Breast epithelium (tissue), 4 donors: ENCODE data around the gene ROCK2. TPM values are rescaled to one million over a fixed set of nuclear protein-coding genes. Genes with fewer than 3 reads are reported as not detected.

Experiments used
- DNase-seq, 2 donors: peaks; one replicate each; pipeline ENCODE4 v3.0.0-alpha.2; 2019; ENCODE audit warnings: low spot score in 2 of 2
- H3K27ac ChIP-seq, 2 donors: fragments of 200-600 bp; sonication (generic) in 1 of 2; one replicate each; pipeline ENCODE4 v1.5.1; 2016 to 2019; ENCODE audit warnings: mild to moderate bottlenecking in 1 of 2
- H3K27me3 ChIP-seq, 2 donors: fragments of 200-600 bp; sonication (generic) in 1 of 2; one replicate each; pipeline versions ENCODE4 v1.5.1 to v1.6.0; 2017 to 2019; ENCODE audit warnings: control low read depth in 1 of 2, mild to moderate bottlenecking in 1 of 2
- H3K36me3 ChIP-seq: fragments of 200-600 bp; one replicate; pipeline ENCODE4 v1.5.1; 2019
- H3K4me1 ChIP-seq, 2 donors: fragments of 200-600 bp; sonication (generic); one replicate each; pipeline ENCODE4 v1.5.1; 2016 to 2019; ENCODE audit warnings: control low read depth in 1 of 2
- H3K4me3 ChIP-seq, 3 donors: fragments of 200-600 bp; sonication (generic); 1 replicate in 2 of 3; 2 replicates in 1 of 3; pipeline ENCODE4 v1.5.1; 2016 to 2019; ENCODE audit warnings: mild to moderate bottlenecking in 3 of 3, moderate library complexity in 2 of 3
- H3K9me3 ChIP-seq, 2 donors: fragments of 200-600 bp; sonication (generic) in 1 of 2; one replicate each; pipeline ENCODE4 v1.5.1; 2016 to 2019; ENCODE audit warnings: control low read depth in 1 of 2
- CTCF ChIP-seq, 3 donors: fragments of 450-650 bp; IDR thresholded peaks; one replicate each; pipeline ENCODE4 v1.5.1; 2016 to 2017; ENCODE audit warnings: antibody characterized with exemption in 3 of 3, mild to moderate bottlenecking in 3 of 3, moderate library complexity in 3 of 3
- POLR2A ChIP-seq: fragments of 450-650 bp; IDR thresholded peaks from one replicate; pipeline ENCODE4 v1.6.1; 2016; ENCODE audit warnings: antibody characterized with exemption, mild to moderate bottlenecking, moderate library complexity
- POLR2AphosphoS5 ChIP-seq, 3 donors: sonication (generic); formaldehyde crosslinking; IDR thresholded peaks; one replicate each; pipeline ENCODE4 v1.6.1; 2017; ENCODE audit warnings: antibody characterized with exemption in 3 of 3
- intact Hi-C: fragments of 100-400 bp; cut with DNase I; formaldehyde crosslinking; loops from one replicate; pipeline ENCODE4 v1.15.1; 2023; ENCODE audit warnings: low total_unique reads
- total RNA-seq, 3 donors: library from RNA; depleted of rRNA; stranded (reverse); fragments of >200 nt; gene quantifications; one replicate each; pipeline ENCODE4 v1.1.0, GENCODE V29; 2016

Gene ROCK2
- total RNA-seq, 3 donors from 2014 or later, result 87.1 to 181 (median 103) TPM

GRCh38 chr2:11220445-11220844, 124.0 kb downstream of the ROCK2 start:
- Histone ChIP-seq H3K27ac (no peak overlapping the region), H3K4me3 (no peak overlapping the region), H3K27me3 (no peaks in the 10 kb centered on the region), H3K4me1 (no peaks in the 10 kb centered on the region), H3K36me3 (no peaks in the 10 kb centered on the region), H3K9me3 (no peaks in the 10 kb centered on the region)
- no peak for DNase-seq
- no peak for TF ChIP-seq POLR2A
- TF ChIP-seq CTCF (IDR thresholded peaks at IDR 0.05), result no peak
- no peak for TF ChIP-seq POLR2AphosphoS5 (IDR thresholded peaks at IDR 0.05)
- intact Hi-C loops, result no loop called here

- TF ChIP-seq POLR2AphosphoS5 (IDR thresholded peaks at IDR 0.05) (no peak), POLR2A (no peak), CTCF (IDR thresholded peaks at IDR 0.05) (no peak)
- H3K36me3 ChIP-seq, result peaks cover 4% of the 10 kb centered on the region
- DNase-seq, result no peak
- no peak overlapping the region for H3K27ac ChIP-seq
- H3K4me3 ChIP-seq, result no peak overlapping the region
- H3K4me1 ChIP-seq, result no peaks in the 10 kb centered on the region
- intact Hi-C loops, result no loop called here
- H3K27me3 ChIP-seq, result no peaks in the 10 kb centered on the region
- no peaks in the 10 kb centered on the region for H3K9me3 ChIP-seq
These were observed 129.0 kb downstream of the ROCK2 start for GRCh38 chr2:11215407-11215806.

GRCh38 chr2:11214770-11215169, 129.7 kb downstream of the ROCK2 start:
- Histone ChIP-seq H3K4me3 (no peak overlapping the region), H3K9me3 (no peaks in the 10 kb centered on the region), H3K36me3 (peaks cover 4% of the 10 kb centered on the region), H3K4me1 (no peaks in the 10 kb centered on the region), H3K27me3 (no peaks in the 10 kb centered on the region), H3K27ac (no peak overlapping the region)
- intact Hi-C loops, result no loop called here
- no peak for DNase-seq
- TF ChIP-seq CTCF (IDR thresholded peaks at IDR 0.05) (no peak), POLR2AphosphoS5 (IDR thresholded peaks at IDR 0.05) (no peak), POLR2A (no peak)

GRCh38 chr2:11213975-11214374, 130.5 kb downstream of the ROCK2 start:
- TF ChIP-seq POLR2AphosphoS5 (IDR thresholded peaks at IDR 0.05), result no peak
- TF ChIP-seq POLR2A, result no peak
- no peak for TF ChIP-seq CTCF (IDR thresholded peaks at IDR 0.05)
- Histone ChIP-seq H3K9me3 (no peaks in the 10 kb centered on the region), H3K4me3 (no peak overlapping the region), H3K4me1 (no peaks in the 10 kb centered on the region), H3K36me3 (peaks cover 4% of the 10 kb centered on the region), H3K27ac (no peak overlapping the region), H3K27me3 (no peaks in the 10 kb centered on the region)
- no peak for DNase-seq
- intact Hi-C loops, result no loop called here

- no peak for DNase-seq
- Histone ChIP-seq H3K27ac (no peak overlapping the region), H3K4me3 (no peak overlapping the region), H3K9me3 (no peaks in the 10 kb centered on the region), H3K36me3 (peaks cover 4% of the 10 kb centered on the region), H3K4me1 (no peaks in the 10 kb centered on the region), H3K27me3 (no peaks in the 10 kb centered on the region)
- intact Hi-C loops, result no loop called here
- TF ChIP-seq CTCF (IDR thresholded peaks at IDR 0.05) (no peak), POLR2AphosphoS5 (IDR thresholded peaks at IDR 0.05) (no peak), POLR2A (no peak)
These were observed 131.3 kb downstream of the ROCK2 start for GRCh38 chr2:11213090-11213638.
